ENCODE data around the gene GRIK4. TPM values are rescaled to one million over a fixed set of nuclear protein-coding genes. Genes with fewer than 3 reads are reported as not detected.
A peak's percentile ranks its signal among the peaks of the same experiment; 100 is the strongest.

The GRIK4 gene
- total RNA-seq, 3 donors from 2014 or later (not counting 1 experiment from before 2014, with no cell fraction given), result 2.2 to 32.3 (median 21.9) TPM

GRCh38 chr11:120906766-120907165 lies 395.2 kb downstream of the GRIK4 start:
- no peaks in the 10 kb centered on the region for H3K27me3 ChIP-seq (ENCODE audit: control insufficient read depth, insufficient read depth, low read length)
- no peaks in the 10 kb centered on the region for H3K27me3 Mint-ChIP-seq (ENCODE audit: low read depth in 2 of 2)
- no peaks in the 10 kb centered on the region for H3K36me3 ChIP-seq (ENCODE audit: control insufficient read depth, insufficient read depth, low read length)
- ATAC-seq (no peak), DNase-seq (no peak)
- H3K4me1 ChIP-seq (ENCODE audit: control insufficient read depth, insufficient read depth, low read length), result peaks cover 66% of the 10 kb centered on the region
- H3K4me3 Mint-ChIP-seq, result peak overlapping the region; percentile 7
- H3K36me3 Mint-ChIP-seq, result peaks cover 8% of the 10 kb centered on the region
- WGBS (ENCODE audit: insufficient coverage), result 92% methylated on average over 9 of the region's 10 CpGs
- no peak overlapping the region for H3K4me3 ChIP-seq (ENCODE audit: low read length)
- peaks cover 57 to 58% of the 10 kb centered on the region in 2 donors for H3K4me1 Mint-ChIP-seq
- no peak for TF ChIP-seq CTCF (IDR thresholded peaks at IDR 0.05)
- H3K27ac ChIP-seq (ENCODE audit: low read length), result peak overlapping the region; percentile 88
- no peaks in the 10 kb centered on the region for H3K9me3 Mint-ChIP-seq
- H3K9me3 ChIP-seq (ENCODE audit: control insufficient read depth, insufficient read depth, low read length), result no peaks in the 10 kb centered on the region
- peak overlapping the region; percentile 84 to 90 for H3K27ac Mint-ChIP-seq
- intact Hi-C loops (cut with micrococcal nuclease), result no loop called here

- peak overlapping the region; percentile 88 for H3K27ac ChIP-seq (ENCODE audit: low read length)
- intact Hi-C loops (cut with micrococcal nuclease), result loop anchor here (1.0 to 2.0 kb wide), 4 partner anchors 21 to 114 kb away; no protein-coding TSS in a partner anchor
- no peak for TF ChIP-seq CTCF (IDR thresholded peaks at IDR 0.05)
- Mint-ChIP-seq H3K4me3 (peak overlapping the region; percentile 62), H3K9me3 (no peaks in the 10 kb centered on the region), H3K27ac (peak overlapping the region; percentile 84 to 90), H3K4me1 (peaks cover 69 to 70% of the 10 kb centered on the region in 2 donors), H3K36me3 (peaks cover 8% of the 10 kb centered on the region), H3K27me3 (ENCODE audit: low read depth in 2 of 2) (no peaks in the 10 kb centered on the region)
- H3K4me3 ChIP-seq (ENCODE audit: low read length), result no peak overlapping the region
- DNase-seq (no peak), ATAC-seq (peak in 2 of 3 donors; percentile 1 to 2)
- H3K9me3 ChIP-seq (ENCODE audit: control insufficient read depth, insufficient read depth, low read length), result no peaks in the 10 kb centered on the region
- H3K36me3 ChIP-seq (ENCODE audit: control insufficient read depth, insufficient read depth, low read length), result no peaks in the 10 kb centered on the region
- WGBS (ENCODE audit: insufficient coverage), result 31% methylated on average over 1 of the region's 1 CpG
- no peaks in the 10 kb centered on the region for H3K27me3 ChIP-seq (ENCODE audit: control insufficient read depth, insufficient read depth, low read length)
- H3K4me1 ChIP-seq (ENCODE audit: control insufficient read depth, insufficient read depth, low read length), result peaks cover 65% of the 10 kb centered on the region
Measured at GRCh38 chr11:120907971-120908370, 396.4 kb downstream of the GRIK4 start.

- H3K27ac ChIP-seq (ENCODE audit: low read length), result peak overlapping the region; percentile 88
- Mint-ChIP-seq H3K27ac (peak overlapping the region; percentile 84 to 90), H3K4me3 (peak overlapping the region; percentile 62), H3K9me3 (no peaks in the 10 kb centered on the region), H3K27me3 (ENCODE audit: low read depth in 2 of 2) (no peaks in the 10 kb centered on the region), H3K4me1 (peaks cover 74% of the 10 kb centered on the region in 2 donors), H3K36me3 (peaks cover 8% of the 10 kb centered on the region)
- no peak overlapping the region for H3K4me3 ChIP-seq (ENCODE audit: low read length)
- peak; percentile 42 to 66 for DNase-seq
- 18% methylated on average over 9 of the region's 9 CpGs for WGBS (ENCODE audit: insufficient coverage)
- no peaks in the 10 kb centered on the region for H3K36me3 ChIP-seq (ENCODE audit: control insufficient read depth, insufficient read depth, low read length)
- peaks cover 59% of the 10 kb centered on the region for H3K4me1 ChIP-seq (ENCODE audit: control insufficient read depth, insufficient read depth, low read length)
- TF ChIP-seq CTCF (IDR thresholded peaks at IDR 0.05), result no peak
- no peaks in the 10 kb centered on the region for H3K9me3 ChIP-seq (ENCODE audit: control insufficient read depth, insufficient read depth, low read length)
- peak; percentile 82 to 87 (median 86) for ATAC-seq
- no peaks in the 10 kb centered on the region for H3K27me3 ChIP-seq (ENCODE audit: control insufficient read depth, insufficient read depth, low read length)
- intact Hi-C loops (cut with micrococcal nuclease), result loop anchor here (1.0 to 2.0 kb wide), 4 partner anchors 21 to 114 kb away; no protein-coding TSS in a partner anchor
Measured at GRCh38 chr11:120908461-120909181, 397.1 kb downstream of the GRIK4 start.

All from natural killer cell (primary cell).